ENCODE data around the gene OASL. TPM values are rescaled to one million over a fixed set of nuclear protein-coding genes. Genes with fewer than 3 reads are reported as not detected.

OASL gene
- total and polyA plus RNA-seq, 9 of the 15 experiments (the other 6 are each of a cell fraction or from before 2014, with no cell fraction given): 0.14 TPM; not detected in 8

DNA sequence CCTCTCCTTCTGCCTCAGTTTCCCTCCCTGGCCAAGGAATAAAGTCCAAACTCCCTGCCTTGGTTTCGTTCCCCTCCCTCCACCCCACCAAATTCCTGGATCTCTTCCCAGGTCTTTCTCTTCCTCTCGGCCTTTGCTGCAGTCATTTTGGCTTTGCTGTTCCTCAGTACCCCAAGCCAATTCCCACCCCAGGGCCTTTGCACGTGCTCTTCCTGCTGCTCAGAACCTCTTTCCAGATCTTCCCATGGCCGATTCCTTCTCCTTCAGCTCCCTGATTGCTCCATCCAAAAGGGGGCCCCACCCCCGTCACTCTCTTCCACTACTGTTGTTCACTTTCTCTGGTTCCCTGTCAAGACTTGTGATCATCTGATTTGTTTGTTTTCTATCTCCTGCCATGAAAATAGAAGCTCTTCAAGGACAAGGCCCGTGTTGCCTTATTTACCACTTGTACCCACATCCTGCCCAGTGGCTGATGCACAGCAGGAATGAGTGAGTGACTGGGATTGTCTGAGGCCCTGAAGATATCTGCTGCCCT, 57.6 kb downstream of the OASL start (continued):
- TF ChIP-seq, protein P1, sequence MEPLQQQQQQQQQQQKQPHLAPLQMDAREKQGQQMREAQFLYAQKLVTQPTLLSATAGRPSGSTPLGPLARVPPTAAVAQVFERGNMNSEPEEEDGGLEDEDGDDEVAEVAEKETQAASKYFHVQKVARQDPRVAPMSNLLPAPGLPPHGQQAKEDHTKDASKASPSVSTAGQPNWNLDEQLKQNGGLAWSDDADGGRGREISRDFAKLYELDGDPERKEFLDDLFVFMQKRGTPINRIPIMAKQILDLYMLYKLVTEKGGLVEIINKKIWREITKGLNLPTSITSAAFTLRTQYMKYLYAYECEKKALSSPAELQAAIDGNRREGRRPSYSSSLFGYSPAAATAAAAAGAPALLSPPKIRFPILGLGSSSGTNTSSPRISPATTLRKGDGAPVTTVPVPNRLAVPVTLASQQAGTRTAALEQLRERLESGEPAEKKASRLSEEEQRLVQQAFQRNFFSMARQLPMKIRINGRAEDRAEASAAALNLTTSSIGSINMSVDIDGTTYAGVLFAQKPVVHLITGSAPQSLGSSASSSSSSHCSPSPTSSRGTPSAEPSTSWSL (CRISPR knock-in tag; IDR thresholded peaks at IDR 0.05; ENCODE audit: borderline replicate concordance): no peak
- TF ChIP-seq POLR2AphosphoS5 (IDR thresholded peaks at IDR 0.05; ENCODE audit: control insufficient read depth, insufficient read depth, low read depth, low read length) (no peak), ZBTB7A (IDR thresholded peaks at IDR 0.05; ENCODE audit: borderline replicate concordance, control insufficient read depth, low read depth, low read length) (no peak), POU5F1 (IDR thresholded peaks at IDR 0.05; ENCODE audit: borderline replicate concordance, low read depth, low read length, partially characterized antibody) (no peak), NFXL1 (CRISPR knock-in tag; IDR thresholded peaks at IDR 0.05) (no peak), RFX7 (CRISPR knock-in tag; IDR thresholded peaks at IDR 0.05) (no peak)
- TF ChIP-seq, protein P2, sequence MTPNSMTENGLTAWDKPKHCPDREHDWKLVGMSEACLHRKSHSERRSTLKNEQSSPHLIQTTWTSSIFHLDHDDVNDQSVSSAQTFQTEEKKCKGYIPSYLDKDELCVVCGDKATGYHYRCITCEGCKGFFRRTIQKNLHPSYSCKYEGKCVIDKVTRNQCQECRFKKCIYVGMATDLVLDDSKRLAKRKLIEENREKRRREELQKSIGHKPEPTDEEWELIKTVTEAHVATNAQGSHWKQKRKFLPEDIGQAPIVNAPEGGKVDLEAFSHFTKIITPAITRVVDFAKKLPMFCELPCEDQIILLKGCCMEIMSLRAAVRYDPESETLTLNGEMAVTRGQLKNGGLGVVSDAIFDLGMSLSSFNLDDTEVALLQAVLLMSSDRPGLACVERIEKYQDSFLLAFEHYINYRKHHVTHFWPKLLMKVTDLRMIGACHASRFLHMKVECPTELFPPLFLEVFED (CRISPR knock-in tag; conservative IDR thresholded peaks at IDR 0.05): no peak
